Epithelial cell of esophagus (primary cell): ENCODE results near the gene SLC28A1.
A peak's percentile ranks its signal among the peaks of the same experiment; 100 is the strongest.

Experiments
- DNase-seq: peaks from one replicate; pipeline ENCODE4 v3.0.0; 2010; ENCODE audit warnings: low read depth
- H3K4me3 ChIP-seq: 2 replicates; pipeline ENCODE4 v1.5.1; 2011; ENCODE audit warnings: mild to moderate bottlenecking, low read length, control low read depth
- CTCF ChIP-seq: IDR thresholded peaks from 2 replicates; pipeline ENCODE4 v1.5.1; 2011; ENCODE audit warnings: low read depth, mild to moderate bottlenecking, low read length, control low read depth, inconsistent platforms; ENCODE audit not compliant: insufficient read depth; ENCODE audit errors: missing control alignments

SLC28A1 gene

GRCh38 chr15:84855136-84855535 is 29.3 kb upstream of the SLC28A1 start:
- TF ChIP-seq CTCF: no peak

GRCh38 chr15:84855765-84856164 is 28.7 kb upstream of the SLC28A1 start:
- TF ChIP-seq CTCF: no peak
- no peak for DNase-seq
- H3K4me3 ChIP-seq: no peak overlapping the region

More at GRCh38 chr15:84855136-84855535, 29.3 kb upstream of the SLC28A1 start:
- DNase-seq: no peak
- no peak overlapping the region for H3K4me3 ChIP-seq

- DNase-seq: no peak
- no peak overlapping the region for H3K4me3 ChIP-seq
- TF ChIP-seq CTCF: no peak
These were observed 27.6 kb upstream of the SLC28A1 start for GRCh38 chr15:84856731-84857417.

GRCh38 chr15:84857418-84858004 is 27.0 kb upstream of the SLC28A1 start:
- TF ChIP-seq CTCF: no peak
- no peak overlapping the region for H3K4me3 ChIP-seq
- DNase-seq: no peak

GRCh38 chr15:84858231-84858630 is 26.2 kb upstream of the SLC28A1 start:
- TF ChIP-seq CTCF: no peak
- no peak overlapping the region for H3K4me3 ChIP-seq
- DNase-seq: no peak

- DNase-seq: peak; percentile 88
- no peak overlapping the region for H3K4me3 ChIP-seq
- TF ChIP-seq CTCF: no peak
These were observed 25.3 kb upstream of the SLC28A1 start for GRCh38 chr15:84859144-84859543.

GRCh38 chr15:84859651-84860050 is 24.8 kb upstream of the SLC28A1 start:
- no peak overlapping the region for H3K4me3 ChIP-seq
- TF ChIP-seq CTCF: no peak
- no peak for DNase-seq
